Measurements from ENCODE around the gene SLC22A31.

DNA sequence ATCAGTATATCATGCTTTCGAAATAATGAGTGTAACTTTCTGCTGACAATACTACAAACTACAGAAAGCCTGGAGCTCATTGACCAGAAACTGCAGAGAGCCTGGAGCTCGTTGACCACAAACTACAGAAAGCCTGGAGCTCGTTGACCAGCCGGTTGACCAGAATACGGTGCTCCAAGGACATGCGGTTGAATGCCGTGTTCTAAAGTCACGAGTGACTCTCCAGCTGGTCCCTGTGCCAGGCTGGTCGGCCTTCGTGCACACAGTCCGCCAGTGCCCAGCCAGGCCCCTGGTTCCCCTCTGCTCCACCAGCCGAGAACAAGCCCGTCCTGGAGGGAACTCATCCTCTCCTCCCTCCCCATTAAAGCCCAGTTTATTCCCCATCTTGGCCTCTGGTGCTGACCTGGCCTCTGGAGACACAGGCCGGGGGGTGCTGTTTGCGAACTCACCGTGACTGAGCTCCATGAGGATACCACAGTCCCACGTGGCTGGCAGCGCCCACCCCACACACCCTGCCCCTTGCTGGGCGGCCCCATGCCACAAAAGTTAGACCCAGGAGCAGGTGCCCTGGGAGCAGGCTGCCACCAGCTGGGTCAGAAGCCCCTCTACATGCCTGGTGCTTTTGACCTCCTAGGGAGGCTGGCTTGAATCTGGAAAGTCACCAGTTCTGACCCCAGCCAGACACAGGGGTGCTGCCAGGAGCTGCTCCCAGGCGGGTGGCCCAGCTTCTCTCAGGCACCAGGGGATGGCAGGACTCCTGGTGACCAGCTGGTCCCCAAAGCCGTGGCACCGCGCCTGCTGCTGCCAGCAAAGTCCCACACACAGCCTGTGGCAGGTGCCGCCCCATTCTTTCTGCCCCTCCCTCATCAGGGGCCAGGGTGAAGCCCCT is 44.2 kb downstream of the SLC22A31 start:
- no peak for TF ChIP-seq POLR2A (IDR thresholded peaks at IDR 0.05)
- TF ChIP-seq, protein P1, sequence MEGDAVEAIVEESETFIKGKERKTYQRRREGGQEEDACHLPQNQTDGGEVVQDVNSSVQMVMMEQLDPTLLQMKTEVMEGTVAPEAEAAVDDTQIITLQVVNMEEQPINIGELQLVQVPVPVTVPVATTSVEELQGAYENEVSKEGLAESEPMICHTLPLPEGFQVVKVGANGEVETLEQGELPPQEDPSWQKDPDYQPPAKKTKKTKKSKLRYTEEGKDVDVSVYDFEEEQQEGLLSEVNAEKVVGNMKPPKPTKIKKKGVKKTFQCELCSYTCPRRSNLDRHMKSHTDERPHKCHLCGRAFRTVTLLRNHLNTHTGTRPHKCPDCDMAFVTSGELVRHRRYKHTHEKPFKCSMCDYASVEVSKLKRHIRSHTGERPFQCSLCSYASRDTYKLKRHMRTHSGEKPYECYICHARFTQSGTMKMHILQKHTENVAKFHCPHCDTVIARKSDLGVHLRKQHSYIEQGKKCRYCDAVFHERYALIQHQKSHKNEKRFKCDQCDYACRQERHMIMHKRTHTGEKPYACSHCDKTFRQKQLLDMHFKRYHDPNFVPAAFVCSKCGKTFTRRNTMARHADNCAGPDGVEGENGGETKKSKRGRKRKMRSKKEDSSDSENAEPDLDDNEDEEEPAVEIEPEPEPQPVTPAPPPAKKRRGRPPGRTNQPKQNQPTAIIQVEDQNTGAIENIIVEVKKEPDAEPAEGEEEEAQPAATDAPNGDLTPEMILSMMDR (IDR thresholded peaks at IDR 0.05), result no peak
